B cell (primary cell): ENCODE measurements around the gene RBM20. TPM values are rescaled to one million over a fixed set of nuclear protein-coding genes. Genes with fewer than 3 reads are reported as not detected.

ENCODE experiments used
- ATAC-seq: fragments of 200-7000 bp; cut with Tn5 transposase; one replicate; pipeline ENCODE4 v1.10.0; 2021; ENCODE audit warnings: low read depth, mild to moderate bottlenecking, moderate number of reproducible peaks, moderate library complexity
- CTCF ChIA-PET: fragments of 350-600 bp; sonication (Branson Sonifier 250); formaldehyde crosslinking; loops from one replicate; lab custom pipeline; 2021; ENCODE audit warnings: antibody characterized with exemption, inconsistent platforms; lab: Charles Lee
- POLR2A ChIA-PET: fragments of 350-600 bp; sonication (Branson Sonifier 250); formaldehyde crosslinking; loops from one replicate; lab custom pipeline; 2021; ENCODE audit warnings: antibody characterized with exemption; lab: Charles Lee
- DNase-seq: peaks from one replicate; pipeline ENCODE4 v3.0.0; 2013
- H2AFZ ChIP-seq: 2 replicates; pipeline ENCODE4 v1.6.1; 2012; ENCODE audit warnings: mild to moderate bottlenecking, low read depth, low read length; ENCODE audit not compliant: insufficient read depth, poor library complexity, severe bottlenecking
- H3K27ac ChIP-seq, 2 donors: 1 replicate in 1 of 2; 2 replicates in 1 of 2; pipeline ENCODE4 v1.5.1; 2012 to 2013; ENCODE audit warnings: low read length in 2 of 2, mild to moderate bottlenecking in 2 of 2, moderate library complexity in 1 of 2
- H3K27me3 ChIP-seq, 4 experiments: fragments of 200-600 bp in 1 of 4; sonication (generic) in 1 of 4; replicated peaks in 1 of 4; 1 replicate in 2 of 4; 2 replicates in 2 of 4; pipeline versions ENCODE4 v1.6.1 to v1.7.0; 2013 to 2016; ENCODE audit warnings: low read length in 3 of 4, mild to moderate bottlenecking in 2 of 4, mixed read lengths in 1 of 4, moderate library complexity in 1 of 4; ENCODE audit not compliant: insufficient read depth in 4 of 4, control insufficient read depth in 3 of 4; ENCODE audit errors: control extremely low read depth in 1 of 4
- H3K36me3 ChIP-seq, 2 experiments: replicated peaks in 1 of 2; 1 replicate in 1 of 2; 2 replicates in 1 of 2; pipeline versions ENCODE4 v1.6.1 to v1.7.1; 2013; ENCODE audit warnings: low read length in 1 of 2; ENCODE audit not compliant: insufficient read depth in 2 of 2, control insufficient read depth in 1 of 2; ENCODE audit errors: control extremely low read depth in 1 of 2, extremely low read depth in 1 of 2
- H3K4me1 ChIP-seq, 2 donors: fragments of 200-600 bp in 1 of 2; sonication (generic) in 1 of 2; 1 replicate in 1 of 2; 2 replicates in 1 of 2; pipeline versions ENCODE4 v1.5.1 to v1.6.1; 2013 to 2017; ENCODE audit warnings: low read length in 2 of 2; ENCODE audit not compliant: control insufficient read depth in 2 of 2, insufficient read depth in 2 of 2
- H3K4me2 ChIP-seq: replicated peaks from 2 replicates; pipeline ENCODE3; 2012; ENCODE audit warnings: mild to moderate bottlenecking, low read depth, low read length; ENCODE audit not compliant: poor library complexity, severe bottlenecking
- H3K4me3 ChIP-seq, 5 experiments: fragments of 200-600 bp in 1 of 5; sonication (generic) in 1 of 5; 1 replicate in 3 of 5; 2 replicates in 2 of 5; pipeline versions ENCODE4 v1.5.1 to v1.7.0; 2011 to 2016; ENCODE audit warnings: low read length in 4 of 5, mild to moderate bottlenecking in 4 of 5, low read depth in 2 of 5, control low read depth in 1 of 5, moderate library complexity in 1 of 5; ENCODE audit not compliant: insufficient read depth in 1 of 5; ENCODE audit errors: control extremely low read depth in 1 of 5, extremely low read depth in 1 of 5
- H3K79me2 ChIP-seq: fragments of 200-600 bp; sonication (generic); one replicate; pipeline ENCODE4 v1.6.0; 2016; ENCODE audit warnings: low read length; ENCODE audit not compliant: control insufficient read depth, insufficient read depth
- H3K9ac ChIP-seq: fragments of 200-600 bp; sonication (generic); 2 replicates; pipeline ENCODE4 v1.6.1; 2017; ENCODE audit warnings: mild to moderate bottlenecking, low read length, moderate library complexity
- H3K9me3 ChIP-seq, 3 donors: one replicate each; pipeline versions ENCODE4 v1.6.1 to v1.7.1; 2013; ENCODE audit warnings: low read length in 2 of 3; ENCODE audit not compliant: control insufficient read depth in 2 of 3, insufficient read depth in 1 of 3; ENCODE audit errors: control extremely low read depth in 1 of 3
- H4K20me1 ChIP-seq: 2 replicates; pipeline ENCODE4 v1.6.0; 2012; ENCODE audit warnings: mild to moderate bottlenecking, low read length; ENCODE audit not compliant: insufficient read depth, control insufficient read depth, poor library complexity, severe bottlenecking
- H3K27ac Mint-ChIP-seq: one replicate; pipeline ENCODE4 v1.8.0; 2021; ENCODE audit warnings: mixed read lengths
- H3K27me3 Mint-ChIP-seq: one replicate; pipeline ENCODE4 v1.8.0; 2021; ENCODE audit warnings: mixed read lengths
- H3K4me1 Mint-ChIP-seq: one replicate; pipeline ENCODE4 v1.8.0; 2021; ENCODE audit warnings: mixed read lengths
- H3K4me3 Mint-ChIP-seq: one replicate; pipeline ENCODE4 v1.8.0; 2021; ENCODE audit warnings: mixed read lengths
- H3K9me3 Mint-ChIP-seq: one replicate; pipeline ENCODE4 v1.8.0; 2022; ENCODE audit warnings: mixed read lengths; ENCODE audit not compliant: insufficient read depth
- EZH2 ChIP-seq: IDR thresholded peaks from 2 replicates; pipeline ENCODE4 v1.6.1; 2012; ENCODE audit warnings: borderline replicate concordance, low read depth, mild to moderate bottlenecking, moderate library complexity, low read length; ENCODE audit not compliant: insufficient read depth, poor library complexity, severe bottlenecking
- WGBS: methylation state at CpG from one replicate; pipeline ENCODE4 v1.1.5; 2013; ENCODE audit warnings: missing lambda C conversion rate; ENCODE audit not compliant: insufficient coverage; 5-methylcytosine and 5-hydroxymethylcytosine counted together
- intact Hi-C: fragments of 100-400 bp; cut with micrococcal nuclease; formaldehyde crosslinking; loops from one replicate; pipeline ENCODE4 v1.10.0; 2022
- polyA plus RNA-seq: library from polyadenylated mRNA; depleted of rRNA; stranded (reverse); fragments of >200 nt; gene quantifications from 2 replicates; pipeline ENCODE4 v1.2.3, GENCODE V29; 2012
- total RNA-seq, 2 donors: library from RNA; stranded (reverse); fragments of 120-200 nt in 1 of 2; gene quantifications; 1 replicate in 1 of 2; 2 replicates in 1 of 2; pipeline versions ENCODE4 v1.2.3 to v1.2.4, GENCODE V29; 2013 to 2022
- TF ChIP-seq, protein P1 (sequence below): fragments of 200-600 bp; IDR thresholded peaks from one replicate; pipeline ENCODE4 v1.8.0; 2022; ENCODE audit warnings: antibody characterized with exemption, mild to moderate bottlenecking

Gene RBM20
- total and polyA plus RNA-seq, 2 donors (not counting 1 experiment from before 2014, with no cell fraction given): not detected

DNA sequence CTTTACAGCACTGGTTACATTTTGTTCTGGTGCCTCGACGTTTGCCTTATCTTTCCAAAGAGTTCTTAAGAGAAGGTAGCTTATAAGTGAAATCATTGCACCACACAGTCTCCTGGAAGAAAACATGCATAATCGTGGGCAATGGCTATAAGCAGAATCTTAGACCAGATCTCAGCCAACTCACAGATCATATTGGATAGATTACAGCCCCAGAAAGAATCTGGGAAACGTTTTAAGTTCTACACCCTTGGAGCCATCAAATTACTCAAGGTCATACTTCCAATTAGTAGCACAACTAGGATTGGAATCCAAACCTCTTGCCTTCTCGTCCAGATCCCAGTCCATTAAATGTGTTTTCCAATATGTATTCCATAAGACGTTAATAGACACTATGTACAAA is 218.8 kb downstream of the RBM20 start:
- CTCF ChIA-PET: interaction anchor here (1.3 kb wide), 1 partner anchor 60 kb away, joined by 8 read pairs; no protein-coding TSS in a partner anchor
- Histone ChIP-seq H3K9ac (no peak overlapping the region), H3K36me3 (no peaks in the 10 kb centered on the region), H3K4me1 (peaks cover 97 to 100% of the 10 kb centered on the region in 2 donors), H3K4me3 (no peak overlapping the region), H4K20me1 (no peaks in the 10 kb centered on the region), H3K79me2 (peaks cover 22% of the 10 kb centered on the region), H3K9me3 (no peaks in the 10 kb centered on the region), H2AFZ (no peak overlapping the region), H3K27ac (peak overlapping the region; percentile 94 to 96), H3K4me2 (no peak overlapping the region), H3K27me3 (no peaks in the 10 kb centered on the region)
- Mint-ChIP-seq H3K27me3 (no peaks in the 10 kb centered on the region), H3K9me3 (no peaks in the 10 kb centered on the region), H3K27ac (peak overlapping the region; percentile 97), H3K4me3 (no peak overlapping the region), H3K4me1 (peaks cover 95% of the 10 kb centered on the region)
- POLR2A ChIA-PET: interaction anchor here (0.8 to 1.0 kb wide), 2 partner anchors 9 to 10 kb away, joined by 3 to 4 read pairs; partner anchors contain the start of gene PDCD4
- no peak for DNase-seq
- 100% methylated on average over 2 of the region's 6 CpGs for WGBS
- no peak for ATAC-seq
- intact Hi-C loops: loop anchor here (5.0 to 10.0 kb wide), 2 partner anchors 506 to 638 kb away; no protein-coding TSS in a partner anchor
- TF ChIP-seq, protein P1, sequence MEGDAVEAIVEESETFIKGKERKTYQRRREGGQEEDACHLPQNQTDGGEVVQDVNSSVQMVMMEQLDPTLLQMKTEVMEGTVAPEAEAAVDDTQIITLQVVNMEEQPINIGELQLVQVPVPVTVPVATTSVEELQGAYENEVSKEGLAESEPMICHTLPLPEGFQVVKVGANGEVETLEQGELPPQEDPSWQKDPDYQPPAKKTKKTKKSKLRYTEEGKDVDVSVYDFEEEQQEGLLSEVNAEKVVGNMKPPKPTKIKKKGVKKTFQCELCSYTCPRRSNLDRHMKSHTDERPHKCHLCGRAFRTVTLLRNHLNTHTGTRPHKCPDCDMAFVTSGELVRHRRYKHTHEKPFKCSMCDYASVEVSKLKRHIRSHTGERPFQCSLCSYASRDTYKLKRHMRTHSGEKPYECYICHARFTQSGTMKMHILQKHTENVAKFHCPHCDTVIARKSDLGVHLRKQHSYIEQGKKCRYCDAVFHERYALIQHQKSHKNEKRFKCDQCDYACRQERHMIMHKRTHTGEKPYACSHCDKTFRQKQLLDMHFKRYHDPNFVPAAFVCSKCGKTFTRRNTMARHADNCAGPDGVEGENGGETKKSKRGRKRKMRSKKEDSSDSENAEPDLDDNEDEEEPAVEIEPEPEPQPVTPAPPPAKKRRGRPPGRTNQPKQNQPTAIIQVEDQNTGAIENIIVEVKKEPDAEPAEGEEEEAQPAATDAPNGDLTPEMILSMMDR: no peak
- TF ChIP-seq EZH2: no peak

DNA sequence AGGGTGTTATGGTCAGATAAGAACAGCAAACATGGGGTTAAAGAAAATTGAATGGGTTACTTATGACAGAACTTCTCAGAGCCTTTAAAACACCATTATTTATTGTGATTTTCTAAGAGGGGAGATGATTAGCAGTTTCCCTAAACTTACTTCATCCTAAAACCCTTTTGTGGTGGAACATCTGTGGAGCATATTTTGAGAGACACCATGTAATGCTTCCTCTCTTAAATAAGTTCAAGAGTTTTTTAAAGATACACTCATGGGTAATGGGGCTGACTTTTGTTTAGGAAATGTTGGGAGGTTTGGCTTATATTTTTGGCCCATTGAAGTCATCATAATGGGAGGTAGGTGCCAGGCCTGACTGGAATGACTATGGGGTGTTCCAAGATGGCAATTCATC is 219.2 kb downstream of the RBM20 start:
- Histone ChIP-seq H3K79me2 (peaks cover 19% of the 10 kb centered on the region), H4K20me1 (no peaks in the 10 kb centered on the region), H3K27ac (peak overlapping the region; percentile 94 to 96), H3K9ac (no peak overlapping the region), H3K27me3 (no peaks in the 10 kb centered on the region), H3K4me2 (peak overlapping the region; percentile 87), H3K4me3 (no peak overlapping the region), H3K36me3 (no peaks in the 10 kb centered on the region), H3K4me1 (peaks cover 97 to 100% of the 10 kb centered on the region in 2 donors), H3K9me3 (no peaks in the 10 kb centered on the region), H2AFZ (no peak overlapping the region)
- no peak overlapping the region for H3K4me3 Mint-ChIP-seq
- intact Hi-C loops: loop anchor here (5.0 to 10.0 kb wide), 2 partner anchors 506 to 639 kb away; no protein-coding TSS in a partner anchor
- ChIA-PET POLR2A (no interaction called here), CTCF (interaction anchor here (1.3 kb wide), 1 partner anchor 60 kb away, joined by 8 read pairs; no protein-coding TSS in a partner anchor)
- H3K9me3 Mint-ChIP-seq: no peaks in the 10 kb centered on the region
- DNase-seq (no peak), ATAC-seq (no peak)
- no peak for TF ChIP-seq EZH2
- TF ChIP-seq, protein P1: no peak
- H3K27ac Mint-ChIP-seq: peak overlapping the region; percentile 97
- no peaks in the 10 kb centered on the region for H3K27me3 Mint-ChIP-seq
- peaks cover 94% of the 10 kb centered on the region for H3K4me1 Mint-ChIP-seq
